Forelimb muscle (tissue), 1 donor: ENCODE measurements around the gene UCK2. TPM values are rescaled to one million over a fixed set of nuclear protein-coding genes. Genes with fewer than 3 reads are reported as not detected.

ENCODE experiments used
- DNase-seq: peaks from one replicate; pipeline ENCODE4 v3.0.0-alpha.2; 2013; ENCODE audit warnings: low read depth
- polyA plus RNA-seq: library from polyadenylated mRNA; unstranded; fragments of 120-200 nt; gene quantifications from one replicate; pipeline ENCODE4 v1.2.1, GENCODE V29; 2013; ENCODE audit not compliant: insufficient read length

Gene UCK2
- polyA plus RNA-seq, 1 donor = 13.4 TPM

DNA sequence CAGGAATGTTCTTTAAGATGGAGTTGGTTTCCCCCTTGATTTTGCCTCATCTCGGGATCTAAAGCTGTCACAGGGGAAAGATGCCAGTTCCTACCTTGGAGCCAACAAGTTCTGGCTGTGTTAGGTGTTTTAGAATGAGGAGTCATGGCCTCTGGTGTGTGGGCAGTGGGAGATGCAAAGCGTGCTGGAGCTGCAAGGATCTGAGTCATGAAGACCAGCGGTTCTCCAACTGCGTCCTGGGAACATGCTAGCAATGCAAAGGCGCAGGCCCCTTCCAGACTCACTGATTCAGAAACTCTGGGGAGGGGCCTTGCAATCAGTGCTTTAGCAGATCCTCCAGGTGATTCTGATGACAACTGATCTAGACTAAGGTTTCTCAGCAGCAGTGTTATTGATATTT lies 109.1 kb downstream of the UCK2 start:
- DNase-seq = no peak

DNA sequence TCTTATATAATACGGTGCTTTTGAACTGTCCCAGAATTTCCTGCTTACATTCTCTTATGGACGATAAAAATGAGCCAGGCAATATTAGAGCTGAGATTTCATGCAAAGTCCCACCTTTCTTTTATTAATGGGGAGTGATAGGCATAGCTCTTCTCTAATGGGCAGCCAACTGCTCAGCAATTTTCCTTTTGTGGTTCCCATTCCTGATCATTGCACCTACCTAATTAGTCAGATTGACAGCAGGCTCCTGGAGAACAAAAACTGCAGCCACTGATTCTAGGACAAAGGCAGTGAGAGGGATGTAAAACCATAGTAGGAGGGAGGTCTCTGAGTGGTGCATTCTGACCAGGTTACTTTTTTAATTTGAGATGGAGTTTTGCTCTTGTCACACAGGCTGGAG lies 110.4 kb downstream of the UCK2 start:
- no peak for DNase-seq

DNA sequence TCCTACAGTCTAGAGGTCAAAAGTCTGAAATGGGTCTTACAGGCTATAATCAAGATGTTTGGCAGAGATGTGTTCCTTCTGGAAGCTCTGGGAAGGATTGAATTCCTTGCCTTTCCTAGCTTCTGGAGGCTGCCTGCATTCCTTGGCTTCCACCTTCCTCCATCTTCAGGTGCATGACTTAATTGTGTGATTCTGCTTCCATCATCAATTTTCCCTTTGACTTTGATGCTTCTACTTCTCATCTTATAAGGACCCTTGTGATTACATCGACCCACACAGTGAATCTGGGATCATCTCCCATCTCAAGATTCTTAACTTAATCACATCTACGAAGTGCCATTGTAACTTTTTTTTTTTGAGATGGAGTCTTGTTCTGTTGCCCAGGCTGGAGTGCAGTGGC lies 111.4 kb downstream of the UCK2 start:
- DNase-seq = no peak

- DNase-seq = no peak
Observed at GRCh38 chr1:165941531-165941930, 114.1 kb downstream of the UCK2 start.

DNA sequence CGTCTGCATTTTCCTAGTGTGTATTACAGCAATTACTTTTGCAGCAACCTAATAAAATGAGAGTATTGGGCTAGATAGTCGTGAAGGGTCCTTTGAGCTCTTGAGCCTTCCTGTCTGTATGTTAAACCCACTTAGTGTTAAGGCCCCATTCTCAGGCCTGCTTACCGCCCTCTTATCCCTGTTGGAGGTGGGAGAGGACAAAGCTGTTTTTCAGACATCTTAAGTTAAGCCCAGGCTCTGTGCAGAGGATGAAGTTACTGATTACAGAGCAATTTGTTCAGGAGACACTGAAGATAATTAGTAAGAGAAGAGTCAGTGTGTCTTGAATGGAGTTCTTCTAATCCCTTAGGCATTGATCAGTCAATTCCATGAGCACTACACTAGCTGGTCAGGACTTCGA lies 114.6 kb downstream of the UCK2 start:
- DNase-seq = no peak

- DNase-seq = no peak
Observed at GRCh38 chr1:165942927-165943597, 115.6 kb downstream of the UCK2 start.

DNA sequence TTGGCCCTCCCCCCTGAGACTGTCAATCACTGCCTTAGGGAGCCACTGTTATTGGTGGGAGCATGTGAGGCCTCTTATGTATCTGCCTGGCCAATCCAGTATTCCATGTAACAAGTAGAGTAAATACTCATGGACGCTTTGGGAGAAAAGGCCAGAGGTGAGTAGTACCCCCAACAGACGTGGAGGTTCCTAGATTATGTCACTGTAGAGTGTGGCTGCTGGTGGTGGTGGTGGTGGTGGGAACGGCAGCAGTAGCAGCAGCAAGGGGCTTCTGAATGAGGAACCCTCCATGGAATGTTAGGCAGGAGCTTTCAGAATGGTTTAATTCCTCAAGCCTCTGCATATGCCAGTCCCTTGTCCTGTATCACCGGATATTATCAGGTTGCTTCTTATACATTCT lies 118.5 kb downstream of the UCK2 start:
- no peak for DNase-seq

- DNase-seq = no peak
Observed at GRCh38 chr1:165947797-165948455, 120.5 kb downstream of the UCK2 start.

GRCh38 chr1:165949335-165950130 lies 122.1 kb downstream of the UCK2 start:
- DNase-seq = no peak

- no peak for DNase-seq
Observed at GRCh38 chr1:165954940-165955339, 127.5 kb downstream of the UCK2 start.

- no peak for DNase-seq
Observed at GRCh38 chr1:165958306-165958705, 130.9 kb downstream of the UCK2 start.

DNA sequence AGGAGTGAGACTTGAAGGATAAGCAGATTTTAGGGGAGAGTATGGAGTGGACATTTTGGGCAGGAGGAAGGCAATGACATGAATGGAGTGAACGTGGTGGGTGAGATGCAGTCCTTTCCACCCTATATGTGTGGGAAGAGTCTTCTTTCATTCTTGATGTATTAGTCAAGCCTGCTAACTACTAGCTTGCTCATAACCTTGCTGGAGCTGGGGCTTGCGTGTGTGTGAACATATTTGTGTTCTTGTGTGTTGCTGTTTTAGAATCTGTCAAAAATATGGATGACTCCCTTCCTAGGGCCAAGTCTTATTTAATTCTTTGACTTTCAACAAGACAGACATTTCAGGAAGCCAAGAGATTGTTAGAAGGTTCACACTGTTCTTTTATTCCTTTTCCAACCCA lies 132.7 kb downstream of the UCK2 start:
- DNase-seq = no peak

- no peak for DNase-seq
Observed at GRCh38 chr1:165960881-165961280, 133.5 kb downstream of the UCK2 start.

Other genes starting within 250 kb of the UCK2 start
- gene MGST3, start 196.4 kb upstream of the UCK2 start, polyA plus RNA-seq = 166 TPM
- 43.6 TPM for gene ALDH9A1, start 129.1 kb upstream of the UCK2 start, polyA plus RNA-seq
- gene TMCO1, start 58.7 kb upstream of the UCK2 start, polyA plus RNA-seq = 50.6 TPM